HG02852 (cell line): ENCODE measurements around the gene ARFRP1.

ENCODE experiments used
- ATAC-seq: cut with Tn5 transposase; IDR thresholded peaks from one replicate; pipeline ENCODE4 v1.9.1; 2021; ENCODE audit warnings: mild to moderate bottlenecking, moderate library complexity; ENCODE audit not compliant: unreplicated experiment

ARFRP1 gene

DNA sequence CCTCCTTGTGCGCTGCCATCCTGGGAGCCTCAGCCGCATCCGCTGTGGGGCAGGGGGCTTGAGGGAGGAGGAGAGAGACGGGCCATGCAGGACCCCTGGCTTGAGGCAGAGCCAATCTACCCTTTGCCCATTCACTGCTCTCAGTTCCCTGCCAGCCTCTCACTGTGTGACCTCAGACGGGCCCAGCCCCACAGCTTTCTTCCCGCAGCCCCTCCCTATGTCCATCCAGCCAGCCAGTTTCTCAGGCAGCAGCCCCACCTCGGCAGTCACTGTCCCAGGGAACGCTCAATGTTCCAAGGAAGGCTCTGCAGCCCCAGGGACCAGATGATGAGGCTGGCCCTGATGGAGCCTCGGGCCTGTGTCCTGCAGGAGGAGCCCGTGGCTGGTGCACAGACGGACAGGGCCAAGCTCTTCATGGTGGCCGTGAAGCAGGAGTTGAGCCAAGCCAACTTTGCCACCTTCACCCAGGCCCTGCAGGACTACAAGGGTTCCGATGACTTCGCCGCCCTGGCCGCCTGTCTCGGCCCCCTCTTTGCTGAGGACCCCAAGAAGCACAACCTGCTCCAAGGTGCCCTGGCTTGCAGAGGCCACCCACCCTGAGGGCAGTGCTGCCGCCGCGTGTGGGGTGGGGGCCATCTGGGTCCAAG, 15.2 kb downstream of the ARFRP1 start:
- no peak for ATAC-seq

DNA sequence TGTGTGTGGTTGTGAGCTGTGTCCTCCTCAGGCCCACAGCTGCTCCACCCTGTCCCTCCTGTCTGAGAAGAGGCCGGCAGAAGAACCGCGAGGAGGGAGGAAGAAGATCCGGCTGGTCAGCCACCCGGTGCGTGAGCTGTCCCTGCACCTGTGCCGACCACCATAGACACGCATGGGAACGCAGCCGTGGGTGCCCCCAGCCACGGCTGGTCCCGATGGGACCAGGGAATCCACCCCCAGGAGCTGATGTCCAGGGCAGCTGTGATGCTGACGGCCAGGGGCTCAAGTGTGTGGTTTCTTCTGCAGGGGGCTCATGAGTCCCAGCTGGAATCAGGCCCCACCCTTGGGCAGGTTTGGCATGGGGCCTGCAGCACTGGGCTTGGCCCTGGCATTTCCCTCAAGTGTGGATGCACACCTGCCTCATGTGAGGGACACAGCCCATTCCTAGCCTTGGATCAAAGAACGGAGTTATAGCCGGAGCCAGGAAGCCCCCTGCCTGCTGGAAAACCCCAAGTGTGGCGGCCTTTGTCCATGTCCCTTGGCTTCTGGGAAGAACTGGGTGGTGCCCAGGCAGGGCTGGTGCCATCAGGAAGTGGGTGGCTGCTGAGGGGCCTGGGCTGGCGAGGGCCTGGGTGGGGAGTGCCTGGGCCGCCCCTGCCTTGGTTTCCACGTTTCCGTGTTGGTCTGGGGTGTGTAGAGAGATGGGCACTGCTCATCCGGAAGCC, 15.9 kb downstream of the ARFRP1 start:
- ATAC-seq = no peak

DNA sequence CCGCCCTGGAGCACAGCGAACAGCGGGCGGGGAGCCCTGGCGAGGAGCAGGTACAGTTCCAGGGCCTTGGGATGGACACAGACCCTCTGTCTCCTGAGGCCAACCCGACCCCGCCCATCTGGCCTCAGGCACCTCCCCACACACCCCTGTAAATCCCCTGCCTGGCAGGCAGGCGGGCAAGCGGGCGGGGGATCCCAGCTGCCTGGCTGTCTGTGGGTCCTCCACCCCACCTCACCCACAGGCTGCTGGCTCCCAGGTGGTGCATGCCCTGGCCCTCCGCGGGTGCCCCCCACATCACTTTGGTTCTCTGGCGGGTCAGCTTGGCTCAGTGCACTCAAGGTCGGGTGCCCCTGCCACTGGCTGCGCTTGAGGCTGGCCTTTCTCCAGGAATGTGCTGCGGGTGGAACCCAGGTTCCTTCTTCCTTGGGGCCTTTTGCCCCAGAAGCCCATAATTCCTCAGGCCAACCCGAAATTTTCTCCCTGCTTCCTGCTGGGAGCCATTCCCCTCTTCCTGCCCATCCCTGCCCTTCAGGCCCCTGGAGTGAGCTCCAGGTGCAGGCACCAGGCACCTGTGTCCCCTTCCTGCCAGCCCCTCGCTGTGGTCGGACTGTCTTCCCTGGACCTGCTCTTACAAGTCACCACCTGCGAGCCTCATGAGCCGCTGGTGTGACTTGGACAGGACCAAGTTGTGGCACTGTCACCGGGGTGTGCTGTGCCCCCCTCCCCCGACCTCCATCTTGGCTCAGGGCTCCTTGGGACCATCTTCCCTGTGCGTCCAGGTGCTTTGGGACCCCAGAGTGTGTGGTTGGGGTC, 16.7 kb downstream of the ARFRP1 start:
- no peak for ATAC-seq

DNA sequence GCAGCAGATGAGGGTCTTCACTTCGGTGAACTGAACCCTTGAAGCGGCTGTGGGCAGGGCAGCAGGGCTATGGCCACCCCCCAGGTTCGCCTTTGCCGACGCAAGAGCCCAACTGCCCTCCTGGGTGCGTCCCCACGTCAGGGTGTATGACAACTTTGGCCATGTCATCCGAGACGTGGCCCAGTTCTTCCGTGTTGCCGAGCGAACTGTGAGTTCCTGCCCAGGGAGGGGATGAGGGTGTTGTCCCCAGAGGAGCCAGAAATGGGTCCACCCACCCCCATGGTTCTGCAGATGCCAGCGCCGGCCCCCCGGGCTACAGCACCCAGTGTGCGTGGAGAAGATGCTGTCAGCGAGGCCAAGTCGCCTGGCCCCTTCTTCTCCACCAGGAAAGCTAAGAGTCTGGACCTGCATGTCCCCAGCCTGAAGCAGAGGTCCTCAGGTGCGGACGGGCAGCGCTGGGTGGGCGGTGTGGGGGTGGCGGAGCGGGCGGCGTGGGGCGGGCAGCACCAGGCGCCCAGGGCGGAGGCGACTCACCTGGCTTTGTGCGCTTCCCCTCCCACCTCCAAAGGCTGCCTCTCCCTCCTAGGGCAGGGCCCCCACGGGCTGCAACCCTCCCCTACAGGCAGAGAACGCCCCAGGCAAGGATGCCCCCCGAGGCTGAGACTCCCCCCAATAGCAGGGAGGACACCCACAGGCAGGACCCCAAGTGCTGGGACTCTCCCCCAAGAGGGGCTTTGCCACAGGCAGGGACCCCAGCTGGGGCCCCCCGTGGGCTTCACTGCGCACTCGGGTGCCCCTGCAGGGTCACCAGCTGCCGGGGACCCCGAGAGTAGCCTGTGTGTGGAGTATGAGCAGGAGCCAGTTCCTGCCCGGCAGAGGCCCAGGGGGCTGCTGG, 17.5 kb downstream of the ARFRP1 start:
- no peak for ATAC-seq

DNA sequence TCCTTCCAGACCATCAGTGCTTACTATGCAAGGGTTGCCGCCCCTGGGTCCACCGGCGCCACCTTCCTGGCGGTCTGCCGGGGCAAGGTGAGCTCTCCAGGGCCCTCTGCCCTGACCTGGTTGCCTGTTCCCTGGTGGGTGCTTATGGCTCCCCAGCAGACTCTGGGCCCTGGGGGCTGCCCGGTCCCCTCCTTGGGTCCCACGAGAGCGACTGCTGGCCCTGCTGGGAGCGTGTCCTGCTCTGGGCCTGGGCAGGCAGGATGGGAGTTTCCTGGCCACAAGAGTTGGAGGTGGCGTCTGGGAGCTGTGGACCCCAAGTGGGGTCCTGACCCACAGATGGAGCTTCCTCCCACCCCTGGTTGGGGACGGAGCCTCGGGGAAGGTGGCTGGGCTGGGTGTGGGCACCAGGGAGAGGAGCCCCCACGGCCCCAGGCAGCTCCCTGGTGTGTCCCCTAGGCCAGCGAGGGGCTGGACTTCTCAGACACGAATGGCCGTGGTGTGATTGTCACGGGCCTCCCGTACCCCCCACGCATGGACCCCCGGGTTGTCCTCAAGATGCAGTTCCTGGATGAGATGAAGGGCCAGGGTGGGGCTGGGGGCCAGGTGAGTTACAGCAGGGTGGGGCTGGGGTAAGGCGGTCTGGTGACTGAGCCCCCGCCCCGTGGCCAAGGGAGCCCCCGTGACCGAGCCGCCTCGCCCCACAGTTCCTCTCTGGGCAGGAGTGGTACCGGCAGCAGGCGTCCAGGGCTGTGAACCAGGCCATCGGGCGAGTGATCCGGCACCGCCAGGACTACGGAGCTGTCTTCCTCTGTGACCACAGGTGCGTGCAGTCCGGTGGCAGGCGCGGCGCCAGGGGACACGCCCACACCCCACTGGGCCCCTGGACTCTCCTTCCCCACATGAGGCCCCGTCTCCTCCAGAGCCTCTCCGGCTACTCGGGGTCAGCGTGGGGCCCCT, 18.5 kb downstream of the ARFRP1 start:
- no peak for ATAC-seq

DNA sequence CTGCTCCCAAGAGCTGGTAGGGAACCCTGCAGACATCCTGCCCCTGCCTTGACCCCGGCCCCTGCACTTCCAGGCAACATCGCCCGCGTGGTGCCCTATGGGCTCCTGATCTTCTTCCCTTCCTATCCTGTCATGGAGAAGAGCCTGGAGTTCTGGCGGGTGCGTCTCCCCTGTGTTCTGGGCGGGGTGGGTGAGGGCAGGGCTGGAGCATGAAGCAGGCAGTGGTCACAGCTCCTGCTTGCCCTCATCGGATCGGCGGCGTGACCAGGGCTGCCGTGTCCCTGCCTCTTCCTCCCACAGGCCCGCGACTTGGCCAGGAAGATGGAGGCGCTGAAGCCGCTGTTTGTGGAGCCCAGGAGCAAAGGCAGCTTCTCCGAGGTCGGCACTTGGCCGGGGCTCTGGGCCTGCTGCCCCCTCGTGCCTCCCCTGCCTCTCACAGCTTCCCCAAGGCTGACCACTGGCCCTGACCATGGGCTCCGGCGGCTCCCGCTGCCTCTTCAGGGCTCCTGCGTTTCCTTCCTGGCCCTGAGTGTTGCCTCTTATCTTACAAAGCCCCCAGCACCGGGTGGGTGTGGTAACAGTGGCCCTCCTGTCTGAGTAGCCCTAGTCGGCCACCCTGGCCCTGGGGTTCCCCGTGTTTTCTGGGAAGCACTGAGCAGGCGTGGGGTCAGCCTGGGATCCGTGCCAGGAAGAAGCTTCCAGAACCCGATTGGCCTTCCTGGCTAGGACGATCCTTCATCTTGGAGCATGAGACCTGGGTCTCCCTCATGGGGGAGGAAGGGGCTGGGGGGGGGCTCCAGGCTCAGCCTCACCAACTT, 19.3 kb downstream of the ARFRP1 start:
- no peak for ATAC-seq

DNA sequence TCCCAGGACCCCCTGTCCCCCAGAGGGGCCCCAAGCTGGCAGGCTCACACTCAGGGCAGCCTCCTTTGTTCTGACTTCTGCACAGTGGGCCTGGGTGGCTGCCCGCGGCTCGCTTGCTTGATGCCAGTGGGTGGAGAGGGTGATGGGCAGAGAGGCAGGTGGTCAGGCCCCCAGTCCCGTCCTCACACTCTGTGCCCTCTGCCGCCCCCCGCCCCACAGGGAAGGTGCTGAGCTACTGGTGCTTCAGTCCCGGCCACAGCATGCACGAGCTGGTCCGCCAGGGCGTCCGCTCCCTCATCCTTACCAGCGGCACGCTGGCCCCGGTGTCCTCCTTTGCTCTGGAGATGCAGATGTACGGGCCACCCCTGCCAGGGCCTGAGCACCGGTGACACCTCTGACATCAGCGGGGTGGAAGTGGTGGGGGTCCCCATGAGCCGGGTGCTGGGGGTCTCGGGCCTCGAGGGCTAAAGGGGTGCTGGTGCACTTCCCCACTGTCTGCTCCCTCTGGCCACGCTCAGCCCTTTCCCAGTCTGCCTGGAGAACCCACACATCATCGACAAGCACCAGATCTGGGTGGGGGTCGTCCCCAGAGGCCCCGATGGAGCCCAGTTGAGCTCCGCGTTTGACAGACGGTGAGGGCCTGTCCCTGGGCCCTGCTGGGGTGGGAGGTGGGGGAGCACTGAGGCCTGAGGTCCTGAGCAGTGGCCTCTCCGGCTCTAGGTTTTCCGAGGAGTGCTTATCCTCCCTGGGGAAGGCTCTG, 20.2 kb downstream of the ARFRP1 start:
- ATAC-seq = no peak

DNA sequence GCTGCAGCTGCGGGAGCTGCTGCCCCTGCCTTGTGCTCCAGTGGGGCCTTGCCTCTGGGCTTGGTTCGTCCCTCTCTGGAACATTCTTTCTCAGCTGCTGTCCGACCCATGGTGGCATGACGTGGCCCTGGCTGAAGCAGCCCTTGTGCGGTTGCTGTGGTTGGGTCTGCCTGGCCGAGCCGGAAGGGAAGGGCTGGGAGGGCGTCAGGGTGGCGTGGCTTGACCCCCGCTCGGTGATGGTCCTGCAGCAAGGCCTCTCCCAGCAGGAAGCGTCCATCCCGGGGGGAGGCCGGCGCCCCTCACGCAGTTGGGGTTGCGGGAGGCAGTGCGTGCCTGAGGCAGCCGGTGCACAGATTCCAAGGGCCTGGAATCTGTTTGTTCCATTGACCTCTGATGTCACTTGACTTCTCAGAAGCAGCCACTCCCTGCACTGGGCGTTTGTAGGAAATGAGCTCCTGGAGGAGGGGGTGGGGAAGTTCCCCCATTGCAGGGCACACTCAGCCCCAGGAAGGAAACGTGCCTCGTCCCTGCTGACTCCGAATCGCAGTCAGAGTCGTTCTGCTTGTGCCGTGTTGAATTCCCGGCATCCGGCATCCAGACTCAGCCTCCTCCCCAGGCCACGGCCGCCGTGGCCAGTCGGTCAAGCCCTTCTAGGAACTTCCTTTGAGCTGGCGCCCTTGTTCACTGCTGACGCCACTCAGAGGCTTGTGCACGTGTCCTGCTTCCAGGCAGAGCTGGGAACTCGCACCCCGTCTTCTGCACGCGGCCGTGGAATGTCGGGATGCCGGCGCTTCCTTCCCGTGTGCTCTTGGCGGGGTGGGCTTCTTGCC, 21.1 kb downstream of the ARFRP1 start:
- ATAC-seq = no peak

DNA sequence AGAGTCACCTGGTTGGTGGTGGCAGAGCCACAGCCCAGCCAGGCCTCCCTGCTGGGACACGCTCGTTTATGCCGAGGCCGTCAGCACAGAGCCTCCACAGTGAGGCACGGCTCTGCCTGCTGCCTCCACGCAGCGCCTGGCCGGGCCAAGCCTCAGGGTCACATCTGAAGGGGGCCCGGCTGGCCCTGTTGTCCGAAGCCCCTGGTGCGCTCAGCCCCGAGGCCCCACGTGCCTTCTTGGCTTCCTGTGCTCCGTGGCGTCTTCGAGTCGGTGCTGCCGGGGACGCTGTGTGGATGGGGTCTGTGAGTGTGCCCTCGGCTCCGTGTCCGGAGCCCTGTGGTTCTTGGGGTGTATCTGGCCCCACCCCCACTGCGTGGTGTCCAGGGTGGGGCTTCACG, 21.7 kb downstream of the ARFRP1 start:
- no peak for ATAC-seq

DNA sequence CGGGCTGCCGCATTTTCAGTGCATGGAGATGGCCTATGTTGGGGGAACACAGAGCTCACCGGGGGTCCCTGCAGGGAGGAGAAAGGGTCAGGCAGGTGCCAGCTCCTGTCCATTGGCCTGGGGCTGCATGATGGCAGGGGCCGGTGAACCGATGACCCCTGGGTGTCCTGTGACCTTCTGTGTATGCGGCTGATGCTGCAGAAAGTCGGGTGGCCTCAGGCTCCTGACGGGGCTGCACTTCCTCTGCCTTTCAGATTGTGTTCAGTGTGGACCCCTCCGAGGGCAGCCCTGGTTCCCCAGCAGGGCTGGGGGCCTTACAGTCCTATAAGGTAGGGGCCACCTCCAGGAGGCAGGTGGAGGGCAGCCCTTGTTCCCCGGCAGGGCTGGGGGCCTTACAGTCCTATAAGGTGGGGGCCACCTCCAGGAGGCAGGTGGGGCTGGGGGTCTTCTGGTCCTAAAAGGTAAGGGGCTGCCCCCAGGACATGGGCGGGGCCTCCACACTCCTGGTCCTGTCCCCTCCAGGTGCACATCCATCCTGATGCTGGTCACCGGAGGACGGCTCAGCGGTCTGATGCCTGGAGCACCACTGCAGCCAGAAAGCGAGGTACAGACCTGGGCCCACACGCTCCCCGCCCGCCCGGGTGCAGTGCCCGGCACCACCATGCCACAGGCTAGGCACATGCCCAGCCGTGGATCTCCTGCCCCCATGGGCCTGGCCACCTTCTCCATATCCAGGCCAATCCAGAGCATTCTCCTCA, 22.3 kb downstream of the ARFRP1 start:
- no peak for ATAC-seq

DNA sequence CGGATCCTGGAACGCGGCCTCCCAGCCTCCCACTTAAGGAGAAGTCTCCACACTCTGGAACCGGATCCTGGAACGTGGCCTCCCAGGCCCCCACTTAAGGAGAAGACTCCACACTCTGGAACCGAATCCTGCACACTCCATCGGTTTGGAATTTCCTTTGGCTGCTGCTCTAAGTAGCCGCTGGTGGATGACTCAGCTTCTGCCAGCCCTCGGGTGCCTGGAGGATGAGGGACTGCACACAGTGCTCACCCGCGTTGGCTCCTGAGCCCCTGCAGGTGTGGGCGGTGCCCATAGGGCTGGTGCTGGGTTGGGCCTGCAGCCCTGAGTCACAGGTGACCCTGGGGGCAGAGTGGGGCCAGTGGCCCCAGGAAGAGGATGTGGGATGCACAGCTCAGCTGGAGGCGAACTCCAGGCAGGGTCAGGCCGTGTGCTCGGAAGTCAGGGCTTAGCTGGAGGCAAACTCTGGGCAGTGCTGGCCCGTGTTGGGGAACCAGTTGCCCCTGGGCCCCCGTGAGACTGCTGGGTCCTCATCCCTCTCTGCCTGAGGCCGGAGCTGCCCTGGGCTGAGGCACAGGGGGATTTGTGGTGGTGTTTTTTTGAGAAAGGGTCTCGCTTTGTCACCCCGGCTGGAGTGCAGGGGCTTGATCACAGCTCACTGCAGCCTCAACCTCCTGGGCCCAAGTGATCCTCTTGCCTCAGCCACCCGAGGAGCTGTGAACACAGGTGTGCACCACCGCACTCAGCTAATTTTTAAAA, 25.2 kb downstream of the ARFRP1 start:
- no peak for ATAC-seq

DNA sequence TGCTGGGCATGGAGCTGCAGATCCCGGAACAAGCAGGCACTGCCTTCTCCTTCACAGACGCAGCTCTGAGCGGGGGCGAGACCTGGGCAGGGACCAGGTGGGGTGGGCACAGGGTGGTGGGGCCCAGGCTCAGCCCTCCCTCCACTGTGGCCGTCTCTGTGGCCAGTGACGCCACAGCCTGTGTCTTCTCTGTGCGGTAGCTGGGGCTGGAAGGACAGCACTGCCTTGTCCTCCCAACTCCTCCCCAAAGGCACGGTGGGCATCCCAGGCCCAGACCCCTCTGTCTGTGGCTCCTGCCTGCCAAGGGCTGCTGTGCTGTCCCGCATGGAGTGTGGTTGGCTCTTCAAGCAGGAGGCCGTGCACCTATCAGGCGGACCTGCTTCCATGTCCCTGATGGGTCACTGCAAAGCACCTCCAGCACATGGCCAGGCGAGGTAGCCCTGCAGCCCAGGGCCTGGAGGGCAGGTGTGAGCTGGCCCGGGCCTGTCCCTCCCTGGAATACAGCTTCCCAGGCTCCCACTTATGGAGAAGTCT, 26.1 kb downstream of the ARFRP1 start:
- no peak for ATAC-seq

DNA sequence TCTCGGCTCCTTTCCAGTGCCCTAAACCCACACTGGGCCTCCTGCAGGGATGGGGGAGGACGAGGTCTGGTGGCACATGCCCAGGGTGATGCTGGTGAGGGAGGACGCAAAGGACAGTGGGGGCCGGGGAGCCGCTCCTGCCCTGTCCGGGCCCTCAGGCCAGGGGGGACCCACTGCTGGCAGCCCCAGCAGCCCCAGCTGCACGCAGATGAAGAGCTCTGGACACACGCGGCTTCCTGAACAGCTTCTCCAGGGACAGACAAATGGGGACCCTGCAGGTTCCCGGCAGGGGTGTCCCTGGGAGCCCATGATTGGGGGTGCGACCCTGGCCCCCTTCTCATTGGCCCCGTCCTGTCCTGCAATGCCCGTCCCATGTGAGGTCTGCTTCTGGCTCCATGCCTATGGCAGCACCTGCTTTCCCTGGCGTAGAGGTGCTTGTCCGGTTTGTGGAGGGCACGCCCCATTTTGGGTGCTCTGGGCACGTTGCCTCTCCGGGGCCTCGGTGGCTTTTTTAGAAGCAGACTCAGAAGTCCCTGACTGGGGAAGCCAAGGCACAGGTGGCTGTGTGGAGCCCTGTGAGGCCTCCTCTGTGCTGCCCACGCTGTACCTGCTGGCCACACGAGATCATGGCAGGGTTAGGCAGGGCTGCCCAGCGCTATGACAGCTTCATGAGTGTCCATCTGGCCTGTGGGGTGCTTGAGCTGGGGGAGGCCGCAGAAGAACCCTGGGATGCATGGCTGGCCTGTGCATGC, 26.7 kb downstream of the ARFRP1 start:
- ATAC-seq = no peak

DNA sequence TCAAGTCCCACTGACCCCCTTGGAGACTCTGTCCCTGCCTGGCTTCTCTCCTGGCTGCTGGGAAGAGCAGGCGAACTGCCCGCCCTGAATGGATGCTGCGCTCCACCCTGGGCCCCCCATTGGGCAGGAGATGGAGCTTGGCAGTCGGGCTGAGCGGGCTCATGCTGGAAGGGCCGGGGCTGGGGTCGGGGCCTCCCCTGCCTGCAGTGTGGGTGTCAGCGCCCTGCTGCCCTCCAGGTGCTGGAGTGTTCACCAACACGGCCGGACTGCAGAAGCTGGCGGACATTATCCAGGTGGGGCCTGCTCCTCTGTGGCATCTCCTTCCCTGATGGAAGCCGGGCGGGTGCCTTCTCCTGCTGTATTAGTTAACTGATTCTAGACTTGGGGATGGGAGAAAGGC, 27.3 kb downstream of the ARFRP1 start:
- ATAC-seq = no peak

DNA sequence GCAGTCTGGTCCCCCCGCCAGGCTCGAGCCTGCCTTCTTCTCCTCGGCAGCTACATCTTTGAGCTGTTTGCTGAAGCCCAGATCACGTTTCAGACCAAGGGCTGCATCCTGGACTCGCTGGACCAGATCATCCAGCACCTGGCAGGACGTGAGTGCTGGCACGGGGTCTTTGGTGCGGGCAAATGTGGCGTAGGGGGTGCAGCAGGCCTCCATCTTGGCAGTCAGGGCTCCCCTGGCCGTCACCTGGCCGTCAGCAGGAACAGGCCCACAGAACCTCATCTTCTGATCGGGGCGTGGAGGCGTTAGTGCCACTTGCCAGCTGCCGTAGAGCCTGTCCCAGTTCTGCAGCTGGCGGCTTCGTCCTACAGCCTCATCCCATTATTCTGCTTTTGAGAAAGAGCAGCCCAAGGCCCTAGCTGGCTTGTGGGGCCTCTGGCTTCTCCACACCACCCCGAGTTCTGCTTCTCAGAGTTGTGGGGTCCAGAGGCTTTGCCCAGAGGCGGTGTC, 27.9 kb downstream of the ARFRP1 start:
- ATAC-seq = no peak
